Measurements from ENCODE around the gene SPSB1. TPM values are rescaled to one million over a fixed set of nuclear protein-coding genes. Genes with fewer than 3 reads are reported as not detected.

Gene SPSB1
- total RNA-seq, 4 donors from 2014 or later = 33.5 to 111 (median 76.3) TPM

GRCh38 chr1:9246841-9247785 lies 45.6 kb upstream of the SPSB1 start:
- DNase-seq (ENCODE audit: low spot score) (no peak), ATAC-seq (ENCODE audit: low FRiP score) (no peak)
- TF ChIP-seq CTCF (IDR thresholded peaks at IDR 0.05) = no peak

GRCh38 chr1:9247894-9248293 lies 44.8 kb upstream of the SPSB1 start:
- no peak for DNase-seq (ENCODE audit: low spot score)
- ATAC-seq (ENCODE audit: low FRiP score) = no peak
- no peak for TF ChIP-seq CTCF (IDR thresholded peaks at IDR 0.05)

DNA sequence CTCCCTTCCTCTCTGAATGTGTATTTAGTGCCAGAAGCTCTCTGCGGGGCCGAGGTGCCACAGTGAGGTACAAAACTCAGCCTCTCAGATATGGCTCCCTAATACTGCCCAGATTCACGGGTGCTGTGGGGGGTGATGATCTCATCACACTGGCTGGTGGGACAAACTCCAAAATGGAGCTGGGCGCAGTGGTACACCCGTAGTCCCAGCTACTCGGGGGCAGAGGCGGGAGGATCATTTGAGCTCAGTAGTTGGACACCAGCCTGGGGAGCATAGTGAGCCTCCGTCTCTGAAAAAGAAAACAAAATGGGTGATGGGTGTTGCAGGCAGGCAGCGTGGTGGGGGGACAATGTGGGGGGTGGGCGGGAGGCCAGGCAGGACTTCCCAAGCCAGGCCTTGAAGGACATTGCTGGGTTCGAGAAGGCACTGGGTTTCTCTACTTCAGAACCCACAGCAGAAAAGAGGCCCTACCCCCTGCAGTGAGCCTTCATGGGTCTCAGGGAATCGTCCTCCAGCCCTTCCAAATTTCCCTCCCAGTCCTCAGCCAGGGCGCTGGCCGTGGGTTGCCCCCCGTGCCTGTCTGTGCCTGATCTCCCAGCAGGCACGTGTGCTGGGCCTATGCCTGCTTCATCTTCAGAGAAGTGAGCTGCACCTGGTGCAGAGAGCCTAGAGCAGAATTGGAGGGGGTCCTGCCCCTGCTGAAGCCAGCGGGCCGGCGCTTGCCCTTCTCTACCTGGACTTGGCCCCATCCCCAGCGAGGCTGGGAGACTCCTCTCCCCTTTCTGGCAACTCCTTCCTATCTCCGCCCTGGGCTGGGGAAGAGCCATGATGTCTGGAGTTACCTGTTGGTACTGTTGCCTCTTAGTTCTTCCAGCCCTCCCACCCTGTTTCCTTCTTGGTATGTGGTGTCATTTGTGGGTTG lies 44.1 kb upstream of the SPSB1 start:
- no peak for ATAC-seq (ENCODE audit: low FRiP score)
- DNase-seq (ENCODE audit: low spot score) = no peak
- no peak for TF ChIP-seq CTCF (IDR thresholded peaks at IDR 0.05)

DNA sequence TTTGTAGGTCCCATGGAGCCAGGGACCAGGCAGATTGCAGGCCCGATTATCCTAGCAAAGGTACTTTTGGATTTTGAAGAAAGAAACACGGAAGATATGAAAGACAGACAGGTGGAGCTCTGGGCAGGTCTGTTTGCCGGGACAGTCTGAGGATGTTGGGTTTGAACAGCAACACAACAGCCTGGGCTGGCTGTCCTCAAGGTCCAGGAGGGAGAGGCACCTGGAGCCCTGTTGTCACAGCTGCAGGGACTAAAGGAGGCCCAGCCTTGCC lies 43.5 kb upstream of the SPSB1 start:
- DNase-seq (ENCODE audit: low spot score) = no peak
- ATAC-seq (ENCODE audit: low FRiP score) = no peak
- no peak for TF ChIP-seq CTCF (IDR thresholded peaks at IDR 0.05)

- ATAC-seq (ENCODE audit: low FRiP score) = peak; percentile 63
- TF ChIP-seq CTCF (IDR thresholded peaks at IDR 0.05) = peak in 1 of 3 donors; percentile 12
- no peak for DNase-seq (ENCODE audit: low spot score)
Observed at GRCh38 chr1:9249534-9250410, 42.9 kb upstream of the SPSB1 start.

Data from omental fat pad (tissue), 4 donors.